GM19372 (cell line): ENCODE measurements around the gene ZNF780B.
"Not testable (repeated sequence)": the region's sequence is repeated elsewhere in the genome, so short reads cannot be mapped to it uniquely, and the experiment has no call there.

Experiments used
- ATAC-seq: cut with Tn5 transposase; IDR thresholded peaks from one replicate; pipeline ENCODE4 v1.9.1; 2021; ENCODE audit warnings: mild to moderate bottlenecking, low read depth, moderate library complexity; ENCODE audit not compliant: unreplicated experiment

ZNF780B gene

GRCh38 chr19:40041718-40042117, 14.3 kb downstream of the ZNF780B start:
- not testable (repeated sequence) for ATAC-seq

- not testable (repeated sequence) for ATAC-seq
These were observed 18.0 kb downstream of the ZNF780B start for GRCh38 chr19:40038047-40038446.

- ATAC-seq, result no peak
These were observed 20.0 kb downstream of the ZNF780B start for GRCh38 chr19:40035996-40036395.

- ATAC-seq, result no peak
These were observed 22.0 kb downstream of the ZNF780B start for GRCh38 chr19:40033989-40034560.

GRCh38 chr19:40026597-40026970, 29.4 kb downstream of the ZNF780B start:
- ATAC-seq, result no peak

- no peak for ATAC-seq
These were observed 30.0 kb downstream of the ZNF780B start for GRCh38 chr19:40025938-40026596.

GRCh38 chr19:40023969-40024368, 32.1 kb downstream of the ZNF780B start:
- no peak for ATAC-seq

GRCh38 chr19:40013991-40014390, 42.0 kb downstream of the ZNF780B start:
- no peak for ATAC-seq

GRCh38 chr19:40009674-40010073, 46.4 kb downstream of the ZNF780B start:
- ATAC-seq, result no peak

GRCh38 chr19:40006273-40006691, 49.7 kb downstream of the ZNF780B start:
- ATAC-seq, result no peak

- no peak for ATAC-seq
These were observed 50.2 kb downstream of the ZNF780B start for GRCh38 chr19:40005691-40006272.

GRCh38 chr19:39998501-39998900, 57.5 kb downstream of the ZNF780B start:
- no peak for ATAC-seq

GRCh38 chr19:39997638-39998216, 58.3 kb downstream of the ZNF780B start:
- no peak for ATAC-seq

GRCh38 chr19:39996811-39997637, 59.0 kb downstream of the ZNF780B start, which contains the start of gene ZNF546:
TSS of gene ZNF546 (plus strand) at chr19:39997060. CDS start at chr19:39998327, 1,267 bp downstream.
- ATAC-seq, result peak; percentile 88

GRCh38 chr19:39996218-39996810, 59.7 kb downstream of the ZNF780B start:
- peak; percentile 34 for ATAC-seq

- ATAC-seq, result no peak
These were observed 60.2 kb downstream of the ZNF780B start for GRCh38 chr19:39995794-39996193.

GRCh38 chr19:39994361-39994760, 61.7 kb downstream of the ZNF780B start:
- ATAC-seq, result no peak

- no peak for ATAC-seq
These were observed 62.4 kb downstream of the ZNF780B start for GRCh38 chr19:39993605-39994004.

GRCh38 chr19:39987596-39987995, 68.4 kb downstream of the ZNF780B start:
- ATAC-seq, result no peak

- no peak for ATAC-seq
These were observed 68.9 kb downstream of the ZNF780B start for GRCh38 chr19:39987167-39987566.
